Superior temporal gyrus (tissue), 1 donor: Measurements from ENCODE around the gene TLR6.
A peak's percentile ranks its signal among the peaks of the same experiment; 100 is the strongest.
"Not testable (repeated sequence)": the region's sequence is repeated elsewhere in the genome, so short reads cannot be mapped to it uniquely, and the experiment has no call there.

Experiments
- DNase-seq: peaks from one replicate; pipeline ENCODE4 v3.0.0-alpha.2; 2016; ENCODE audit errors: extremely low spot score

The TLR6 gene

DNA sequence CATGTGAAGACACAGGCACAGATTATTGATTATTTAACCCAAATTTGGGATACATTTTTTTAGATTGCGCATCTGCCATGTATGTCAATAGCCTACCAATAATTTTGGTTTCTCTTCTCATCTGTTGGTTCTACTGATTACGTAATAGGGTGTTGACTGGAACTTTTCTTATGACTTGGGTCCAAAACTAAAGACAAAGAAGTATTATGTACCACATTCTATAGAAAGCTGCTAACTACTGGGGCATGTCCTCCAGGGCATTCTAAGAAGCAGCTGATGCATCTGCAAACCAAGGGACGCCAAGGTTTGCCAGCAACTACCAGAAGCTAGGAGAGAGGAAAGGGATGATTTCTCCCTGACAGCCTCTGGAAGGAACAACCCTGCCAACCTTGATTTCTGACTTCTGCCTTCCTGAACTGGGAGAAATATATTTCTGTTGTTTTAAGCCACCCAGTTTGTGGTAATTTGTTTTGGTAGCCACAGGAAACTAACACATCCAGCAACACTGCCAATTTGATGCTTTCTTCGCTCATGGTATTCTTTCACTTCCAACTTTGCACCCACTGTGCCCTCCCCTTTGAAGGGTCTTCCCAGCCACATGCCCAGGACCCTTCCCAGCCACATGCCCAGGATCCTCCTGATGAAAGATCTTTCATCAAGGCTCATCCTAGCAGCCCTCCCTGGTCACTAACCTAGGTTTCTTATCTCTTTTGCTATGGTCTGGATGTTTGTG is 36.1 kb downstream of the TLR6 start:
- DNase-seq, result no peak

GRCh38 chr4:38819569-38819968 is 37.0 kb downstream of the TLR6 start:
- no peak for DNase-seq

DNA sequence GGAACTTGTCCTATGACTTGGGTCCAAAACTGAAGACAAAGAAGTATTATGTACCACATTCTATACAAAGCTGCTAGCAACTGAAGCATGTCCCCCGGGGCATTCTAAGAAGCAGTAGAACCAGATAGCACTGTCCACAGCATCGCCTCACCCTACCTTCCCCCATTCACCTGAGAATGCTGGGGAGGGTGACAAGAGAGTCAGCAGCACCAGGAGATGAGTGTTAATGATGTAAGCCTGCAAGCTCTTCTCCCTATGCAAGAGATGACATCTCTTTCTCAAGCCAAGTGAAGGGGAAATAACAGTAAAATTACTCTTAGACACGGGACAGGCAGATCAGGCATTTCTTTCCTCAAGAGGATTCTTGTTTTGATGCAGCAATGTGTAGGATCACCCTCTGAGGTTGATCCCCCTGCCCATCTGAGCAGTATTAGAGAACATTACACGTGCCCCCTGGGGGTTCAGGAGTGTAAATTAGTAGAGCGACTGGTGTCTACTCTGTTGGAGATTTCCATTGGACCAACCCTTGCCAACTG is 38.1 kb downstream of the TLR6 start:
- no peak for DNase-seq

DNA sequence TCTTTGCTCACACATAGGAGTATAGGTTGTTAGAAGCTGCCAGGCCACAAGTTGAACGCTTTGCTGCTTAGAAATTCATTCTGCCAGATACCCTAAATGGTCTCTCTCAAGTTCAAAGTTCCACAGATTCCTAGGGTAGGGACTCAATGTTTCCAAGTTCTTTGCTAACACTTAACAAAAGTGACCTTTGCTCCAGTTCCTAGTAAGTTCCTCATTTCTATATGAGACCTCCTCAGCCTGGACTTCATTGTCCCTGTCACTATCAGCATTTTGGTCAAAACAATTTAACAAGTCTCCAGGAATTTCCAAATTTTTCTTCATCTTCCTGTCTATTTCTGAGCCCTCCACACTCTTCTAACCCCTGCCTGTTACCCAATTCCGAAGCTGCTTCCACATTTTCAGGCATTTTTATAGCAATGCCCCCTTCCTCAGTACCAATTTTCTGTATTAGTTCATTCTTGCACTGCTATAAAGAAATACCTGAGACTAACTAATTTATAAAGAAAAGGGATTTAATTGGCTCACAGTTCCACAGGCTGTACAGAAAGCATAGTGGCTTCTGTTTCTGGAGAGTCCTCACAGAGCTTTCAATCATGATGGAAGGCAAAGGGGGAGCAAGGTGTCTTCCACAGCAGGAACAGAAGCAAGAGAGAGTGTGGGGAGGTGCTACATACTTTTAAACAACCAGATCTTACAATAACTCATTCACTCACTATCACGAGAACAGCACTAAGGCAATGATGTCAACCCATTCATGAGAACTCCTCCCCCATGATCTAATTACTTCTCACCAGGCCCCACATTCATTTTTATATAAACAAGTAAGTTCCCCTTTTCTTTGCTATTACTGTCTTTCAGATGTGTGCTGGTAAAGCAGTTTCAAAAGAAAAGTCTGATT is 40.5 kb downstream of the TLR6 start:
- peak; percentile 52 for DNase-seq

DNA sequence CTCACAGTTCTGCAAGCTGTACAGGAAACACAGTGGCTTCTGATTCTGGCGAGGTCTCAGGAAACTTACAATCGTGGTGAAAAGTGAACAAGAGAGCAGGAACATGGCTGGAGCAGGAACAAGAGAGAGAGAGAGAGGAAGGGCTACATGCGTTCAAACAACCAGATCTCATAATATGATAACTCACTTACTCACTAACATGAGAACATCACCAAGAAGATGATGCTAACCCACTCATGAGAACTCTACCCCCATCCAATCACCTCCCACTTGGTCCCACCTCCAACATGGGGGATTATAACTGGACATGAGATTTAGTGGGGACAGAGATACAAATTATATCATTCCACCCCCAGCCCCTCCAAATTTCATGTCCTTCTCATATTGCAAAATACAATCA is 42.2 kb downstream of the TLR6 start:
- DNase-seq, result no peak

DNA sequence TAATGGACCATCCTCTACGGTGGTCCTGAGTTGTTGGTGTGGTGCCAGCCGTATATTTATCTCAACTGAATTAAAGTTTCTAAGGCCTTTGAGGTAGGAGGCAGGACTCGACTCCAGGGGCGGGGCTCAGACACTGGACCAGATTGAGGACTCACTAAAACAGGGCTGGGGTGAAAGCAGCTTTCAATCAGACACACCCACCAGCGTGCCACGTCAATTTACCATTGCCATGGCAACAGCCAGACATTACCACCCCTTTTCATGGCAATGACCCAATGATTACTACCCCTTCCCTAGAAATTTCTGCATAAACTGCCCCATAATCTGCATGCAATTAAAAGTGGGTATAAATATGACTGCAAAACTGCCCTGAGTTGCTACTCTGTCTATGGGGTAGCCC is 45.3 kb downstream of the TLR6 start:
- DNase-seq, result no peak

- DNase-seq, result not testable (repeated sequence)
These were observed 49.2 kb downstream of the TLR6 start for GRCh38 chr4:38807462-38807861.

DNA sequence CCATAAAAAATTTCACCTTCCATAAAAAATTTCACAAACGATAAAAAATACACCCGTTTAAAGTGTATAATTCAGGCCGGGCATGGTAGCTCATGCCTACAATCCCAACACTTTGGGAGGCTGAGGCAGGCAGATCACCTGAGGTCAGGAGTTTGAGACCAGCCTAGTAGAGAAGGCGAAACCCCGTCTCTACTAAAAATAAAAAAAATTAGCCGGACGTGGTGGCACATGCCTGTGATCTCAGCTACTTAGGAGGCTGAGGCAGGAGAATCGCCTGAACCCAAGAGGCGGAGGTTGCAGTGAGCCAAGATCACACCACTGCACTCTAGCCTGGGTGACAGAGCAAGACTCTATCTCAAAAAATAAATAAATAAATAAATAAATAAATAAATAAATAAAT is 50.4 kb downstream of the TLR6 start:
- not testable (repeated sequence) for DNase-seq

DNA sequence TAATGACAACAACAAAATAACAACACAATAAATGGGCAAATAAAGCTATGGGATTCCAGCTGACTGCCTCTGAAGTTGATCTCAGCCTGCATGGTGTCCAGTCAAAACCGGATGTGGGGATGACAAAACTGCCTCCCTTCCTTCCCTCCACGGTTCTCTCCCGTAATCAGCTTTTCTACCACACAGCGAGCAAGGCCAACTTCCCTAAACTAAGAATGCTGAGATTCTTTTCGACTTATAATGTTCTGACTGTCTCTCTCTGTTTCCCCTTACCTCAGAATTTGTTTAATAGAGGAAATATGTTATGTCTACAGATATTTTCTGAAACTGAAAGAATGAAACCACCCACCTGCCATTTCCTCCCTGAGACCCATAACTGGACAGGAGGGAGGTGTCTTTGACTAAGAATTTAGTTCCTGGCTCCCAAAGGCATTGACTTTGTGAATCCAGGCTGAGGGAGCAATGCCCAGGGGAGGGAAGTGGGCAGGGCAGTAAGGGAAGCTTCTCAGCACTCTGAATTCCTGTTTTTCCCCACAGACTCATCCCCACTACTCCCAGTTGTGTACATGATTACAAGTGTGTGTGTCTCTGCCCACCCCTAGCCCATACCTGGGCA is 51.0 kb downstream of the TLR6 start:
- DNase-seq, result peak; percentile 40

GRCh38 chr4:38804654-38805295 is 51.8 kb downstream of the TLR6 start, which contains the start of gene TLR1:
TLR1 (minus strand) TSS chr4:38804791; CDS start chr4:38798831, 5,960 bp downstream.
- peak; percentile 88 for DNase-seq

GRCh38 chr4:38803833-38804653 is 52.6 kb downstream of the TLR6 start:
- DNase-seq, result peak; percentile 63

DNA sequence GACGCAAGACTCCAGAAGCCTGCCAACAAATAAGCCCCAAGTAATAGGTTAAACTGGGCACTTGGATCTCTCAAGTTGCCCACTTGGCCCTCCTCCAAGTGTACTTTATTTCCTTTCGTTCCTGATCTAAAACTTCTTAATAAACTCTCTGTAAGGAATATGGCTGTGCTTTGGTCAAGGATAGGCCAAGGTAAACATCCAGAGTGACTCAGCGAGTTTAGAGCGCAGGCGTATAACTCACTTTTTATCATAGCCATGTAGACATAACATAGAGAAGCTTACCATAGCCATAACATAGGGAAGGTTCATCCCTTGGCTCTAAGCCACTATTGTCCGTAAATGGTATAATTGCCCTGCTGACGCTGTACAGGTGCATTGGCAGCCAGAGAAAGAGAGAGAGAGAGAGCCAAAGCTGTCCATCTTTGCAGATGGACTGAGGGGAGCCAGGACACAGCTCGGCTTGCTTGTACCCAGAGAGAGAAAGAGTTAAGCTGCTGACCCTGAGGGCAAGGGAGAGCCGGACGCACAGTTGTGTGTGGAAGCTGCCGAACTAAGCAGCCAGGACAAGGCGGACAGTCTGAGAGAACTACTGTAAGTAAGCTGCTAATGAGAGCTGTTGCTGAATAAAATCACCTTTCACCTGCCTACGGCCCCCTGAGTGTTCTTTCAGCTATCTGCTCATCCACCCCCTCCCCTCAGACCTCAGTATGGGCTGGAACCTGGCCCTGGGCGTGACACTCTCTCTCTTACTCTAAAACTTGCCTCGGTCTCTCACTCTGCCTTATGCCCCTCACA is 53.9 kb downstream of the TLR6 start:
- no peak for DNase-seq

DNA sequence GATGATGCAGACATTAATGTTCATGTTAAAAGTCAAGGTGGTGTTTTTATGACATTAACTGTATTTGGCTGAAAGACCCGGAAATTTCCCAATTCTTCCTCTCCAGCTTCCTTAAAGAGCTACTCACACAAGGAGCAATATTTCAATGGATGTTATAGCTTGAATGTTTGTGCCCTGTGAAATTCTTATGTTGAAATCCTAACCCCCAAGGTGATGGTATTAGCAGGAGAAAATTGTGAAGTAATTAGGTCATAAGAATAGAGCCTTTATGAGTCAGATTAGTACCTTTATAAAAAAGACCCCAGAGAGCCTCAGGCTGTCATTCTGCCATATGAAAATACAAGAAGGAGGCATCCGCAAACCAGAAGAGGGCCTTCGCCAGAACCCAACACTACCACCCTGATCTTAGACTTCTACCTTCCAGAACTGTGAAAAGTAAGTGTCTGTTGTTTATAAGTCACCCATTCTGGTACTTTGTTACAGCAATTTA is 55.6 kb downstream of the TLR6 start:
- DNase-seq, result no peak

DNA sequence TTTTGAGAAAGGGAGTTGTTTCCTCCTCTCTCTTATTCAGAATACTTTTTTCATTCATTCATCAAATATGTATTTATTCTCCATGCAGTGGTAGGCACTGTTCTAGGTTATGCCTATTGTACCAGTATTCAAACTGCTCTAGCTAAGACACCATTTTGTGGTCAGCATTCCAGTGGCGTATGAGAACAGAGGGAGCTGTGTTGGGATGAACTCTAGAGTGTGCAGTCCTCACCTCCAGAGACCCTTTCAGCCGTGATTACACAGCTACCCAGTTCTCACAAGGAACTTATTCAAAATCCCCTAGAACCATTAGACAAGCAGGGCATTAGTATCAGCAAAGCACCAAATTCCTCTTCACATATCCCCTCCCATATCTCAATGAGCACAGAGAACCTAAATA is 56.3 kb downstream of the TLR6 start:
- no peak for DNase-seq

GRCh38 chr4:38795087-38795486 is 61.5 kb downstream of the TLR6 start:
- DNase-seq, result no peak

- no peak for DNase-seq
These were observed 62.6 kb downstream of the TLR6 start for GRCh38 chr4:38794051-38794450.

DNA sequence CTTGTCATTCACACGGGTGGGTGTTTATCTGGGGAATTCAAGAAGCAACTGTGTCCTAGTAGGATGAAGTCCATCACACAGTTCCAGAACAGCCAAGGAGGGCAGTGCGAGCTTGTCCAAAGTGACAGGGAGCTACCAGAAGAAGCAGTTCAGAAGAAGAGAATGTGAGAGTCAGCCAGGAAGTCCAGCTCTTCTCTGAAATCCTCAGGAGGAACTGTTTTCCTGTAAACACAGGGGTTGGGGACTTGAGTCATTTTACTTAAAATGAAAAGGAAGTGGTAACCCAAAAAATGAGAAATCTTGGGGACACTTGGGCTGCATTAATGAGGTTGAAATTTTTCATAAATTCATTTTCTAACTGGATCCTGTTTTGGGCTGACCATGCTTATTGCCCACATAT is 65.6 kb downstream of the TLR6 start:
- no peak for DNase-seq

DNA sequence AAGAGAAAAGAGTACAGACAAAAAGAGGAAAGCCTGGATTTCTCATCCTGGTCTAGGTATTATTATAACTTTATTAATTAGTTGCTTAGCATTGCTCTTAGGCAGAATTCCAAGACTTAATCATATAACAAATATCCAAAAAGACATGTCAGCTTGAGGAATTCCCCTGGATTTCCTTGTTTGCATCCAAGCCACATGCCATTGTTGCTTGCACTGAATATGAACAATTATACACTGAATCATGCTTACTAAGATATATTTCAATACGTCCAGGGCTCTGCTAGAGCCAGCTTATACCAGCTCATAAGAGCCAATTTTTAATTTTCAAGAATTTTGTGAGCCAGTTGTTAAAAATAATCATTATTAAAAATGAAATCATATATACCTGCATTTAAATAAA is 68.3 kb downstream of the TLR6 start:
- DNase-seq, result no peak

DNA sequence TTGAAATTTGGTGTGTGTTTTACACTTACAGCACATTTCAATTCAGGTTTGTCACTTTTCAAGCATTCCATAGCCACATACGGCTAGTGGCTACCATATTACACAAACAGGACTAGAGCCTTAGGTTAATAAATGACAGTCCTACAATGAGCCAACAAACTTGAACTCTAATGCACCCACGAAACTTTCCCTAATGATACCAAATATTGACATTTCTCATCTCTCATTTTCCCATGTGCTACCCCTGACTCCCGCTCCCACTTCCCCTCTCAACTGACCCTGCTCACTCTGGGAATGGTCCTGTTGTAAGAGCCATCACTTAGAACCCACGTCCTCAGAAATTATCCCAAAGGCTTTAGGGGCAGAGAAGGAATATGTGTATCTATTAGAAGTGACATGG is 68.9 kb downstream of the TLR6 start:
- DNase-seq, result no peak

DNA sequence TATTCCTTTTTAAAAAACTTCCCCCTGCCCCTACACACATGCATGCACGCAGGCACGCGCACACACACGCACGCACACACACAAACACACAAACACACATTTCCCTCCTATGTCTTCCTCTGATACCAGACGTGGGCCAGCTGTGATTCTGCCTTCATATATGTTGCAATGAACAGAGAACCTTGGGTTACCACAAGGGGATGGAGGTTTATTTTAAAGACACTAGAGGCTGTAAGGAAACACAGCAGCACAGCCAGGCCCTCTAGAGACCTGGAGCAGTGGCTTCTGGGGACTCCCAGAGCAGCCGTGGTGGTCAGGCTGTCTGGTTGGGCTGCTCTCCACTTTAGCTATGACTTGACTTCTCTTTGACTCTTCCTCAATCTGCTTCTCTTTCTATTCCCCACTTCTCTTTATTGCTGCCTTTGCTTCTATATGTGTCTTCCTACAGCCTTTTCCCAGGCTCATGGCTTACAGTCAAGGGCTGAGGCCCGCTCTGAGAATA is 70.7 kb downstream of the TLR6 start:
- DNase-seq, result no peak
